ENCODE results near the gene HELZ. TPM values are rescaled to one million over a fixed set of nuclear protein-coding genes. Genes with fewer than 3 reads are reported as not detected.

Gene HELZ
- polyA plus RNA-seq, 1 of the 3 experiments (the other 2 are of a cell fraction), result 4.3 TPM

- Histone ChIP-seq H3K4me3 (ENCODE audit: low read depth in 2 of 2, low read length in 1 of 2) (no peak overlapping the region), H3K9ac (no peak overlapping the region), H3K27ac (ENCODE audit: low read depth in 2 of 2, low read length in 1 of 2) (no peak overlapping the region), H3K4me2 (no peak overlapping the region), H3K9me3 (no peaks in the 10 kb centered on the region), H3K36me3 (replicated peaks in 1 of 2; ENCODE audit: control insufficient read depth in 1 of 2, insufficient read depth in 2 of 2, low read length in 1 of 2) (no peaks in the 10 kb centered on the region), H3K79me2 (ENCODE audit: insufficient read depth) (no peaks in the 10 kb centered on the region), H3K27me3 (ENCODE audit: insufficient read depth) (no peaks in the 10 kb centered on the region), H3K9me2 (no peaks in the 10 kb centered on the region), H3K4me1 (ENCODE audit: control insufficient read depth in 1 of 2, insufficient read depth in 2 of 2, low read depth in 1 of 2, low read length in 1 of 2) (no peaks in the 10 kb centered on the region; a peak in 1 of 4 replicates), H3F3A (replicated peaks; ENCODE audit: insufficient read depth) (no peaks in the 10 kb centered on the region), H4K20me1 (ENCODE audit: insufficient read depth) (no peaks in the 10 kb centered on the region), H2AFZ (ENCODE audit: low read depth) (no peak overlapping the region)
- DNase-seq, result no peak
- ChIA-PET POLR2A (interaction anchor here (1.1 kb wide), 1 partner anchor 119 kb away, joined by 3 read pairs; no protein-coding TSS in a partner anchor), CTCF (interaction anchor here (0.9 to 1.6 kb wide), 5 partner anchors 11 to 121 kb away, joined by 3 to 5 read pairs (median 3); no protein-coding TSS in a partner anchor)
- no peak for TF ChIP-seq FOXJ3 (CRISPR knock-in tag; IDR thresholded peaks at IDR 0.05)
- no peak for TF ChIP-seq RCOR1 (IDR thresholded peaks at IDR 0.05; ENCODE audit: low read length)
- no peak for TF ChIP-seq MXI1 (IDR thresholded peaks at IDR 0.05; ENCODE audit: low read depth, low read length)
- TF ChIP-seq CTCF (IDR thresholded peaks at IDR 0.05), result no peak
- no peak for TF ChIP-seq SMC3 (IDR thresholded peaks at IDR 0.05; ENCODE audit: low read depth, low read length)
- no peak for TF ChIP-seq EZH2phosphoT487 (IDR thresholded peaks at IDR 0.05; ENCODE audit: borderline replicate concordance, low read depth)
- no peak for TF ChIP-seq REST (IDR thresholded peaks at IDR 0.05; ENCODE audit: low read depth, low read length)
- no peak for TF ChIP-seq TEAD4 (IDR thresholded peaks at IDR 0.05; ENCODE audit: borderline replicate concordance, insufficient read depth)
- TF ChIP-seq ELF1 (IDR thresholded peaks at IDR 0.05), result no peak
- no peak for TF ChIP-seq MAX (IDR thresholded peaks at IDR 0.05; ENCODE audit: low read depth)
- TF ChIP-seq YY1 (IDR thresholded peaks at IDR 0.05; ENCODE audit: low read depth), result no peak
- no peak for TF ChIP-seq EP300 (IDR thresholded peaks at IDR 0.05; ENCODE audit: borderline replicate concordance in 1 of 2, low read depth in 1 of 2, low read length in 1 of 2)
- TF ChIP-seq FOSL2 (IDR thresholded peaks at IDR 0.05; ENCODE audit: borderline replicate concordance, low read depth), result no peak
- no peak for TF ChIP-seq MEF2A (IDR thresholded peaks at IDR 0.05; ENCODE audit: borderline replicate concordance, low read depth)
- no peak for TF ChIP-seq PBX3 (IDR thresholded peaks at IDR 0.05)
- no peak for TF ChIP-seq FOXM1 (IDR thresholded peaks at IDR 0.05; ENCODE audit: low read depth)
- WGBS (ENCODE audit: low lambda C conversion rate), result 63% methylated on average over 5 of the region's 5 CpGs
These were observed 206.1 kb downstream of the HELZ start for GRCh38 chr17:67038861-67039365.
